Epithelial cell of esophagus (primary cell): ENCODE data around the gene HBEGF.
A peak's percentile ranks its signal among the peaks of the same experiment; 100 is the strongest.

Source experiments
- DNase-seq: peaks from one replicate; pipeline ENCODE4 v3.0.0; 2010; ENCODE audit warnings: low read depth
- H3K4me3 ChIP-seq: 2 replicates; pipeline ENCODE4 v1.5.1; 2011; ENCODE audit warnings: mild to moderate bottlenecking, low read length, control low read depth
- CTCF ChIP-seq: IDR thresholded peaks from 2 replicates; pipeline ENCODE4 v1.5.1; 2011; ENCODE audit warnings: low read depth, mild to moderate bottlenecking, low read length, control low read depth, inconsistent platforms; ENCODE audit not compliant: insufficient read depth; ENCODE audit errors: missing control alignments

HBEGF gene

GRCh38 chr5:140361901-140362300, 15.5 kb upstream of the HBEGF start:
- TF ChIP-seq CTCF = no peak
- H3K4me3 ChIP-seq = no peak overlapping the region
- no peak for DNase-seq

GRCh38 chr5:140360681-140361479, 14.5 kb upstream of the HBEGF start:
- TF ChIP-seq CTCF = no peak
- no peak for DNase-seq
- no peak overlapping the region for H3K4me3 ChIP-seq

GRCh38 chr5:140360101-140360500, 13.7 kb upstream of the HBEGF start, which contains the start of gene SLC4A9:
TSS of gene SLC4A9 (plus strand) at chr5:140360194. CDS start at chr5:140360237, 43 bp downstream.
- no peak within 1 kb of the TSS for H3K4me3 ChIP-seq
- no peak for DNase-seq
- no peak for TF ChIP-seq CTCF

GRCh38 chr5:140358738-140359310, 12.4 kb upstream of the HBEGF start:
- DNase-seq = peak; percentile 50

GRCh38 chr5:140357726-140358093, 11.3 kb upstream of the HBEGF start:
- H3K4me3 ChIP-seq = no peak overlapping the region
- peak; percentile 91 for TF ChIP-seq CTCF
- peak; percentile 88 for DNase-seq

More at GRCh38 chr5:140358738-140359310, 12.4 kb upstream of the HBEGF start:
- H3K4me3 ChIP-seq = no peak overlapping the region
- peak; percentile 52 for TF ChIP-seq CTCF

- no peak overlapping the region for H3K4me3 ChIP-seq
- no peak for TF ChIP-seq CTCF
- no peak for DNase-seq
These were observed 10.7 kb upstream of the HBEGF start for GRCh38 chr5:140356853-140357725.
